K562 (cell line): ENCODE results near the gene EGFL7.

ENCODE experiments used
- ATF2 ChIP-seq: sonication (generic); formaldehyde crosslinking; IDR thresholded peaks from 2 replicates; pipeline ENCODE4 v1.8.1; 2022; ENCODE audit warnings: missing genetic modification reagents
- BRF1 ChIP-seq: IDR thresholded peaks from 3 replicates; pipeline ENCODE4 v1.6.1; 2011; ENCODE audit warnings: borderline replicate concordance, mild to moderate bottlenecking; ENCODE audit not compliant: insufficient read length; ENCODE audit errors: extremely low read depth
- CTCF ChIP-seq, 3 experiments: IDR thresholded peaks in 2 of 3; conservative IDR thresholded peaks in 1 of 3; 2 replicates each; pipeline ENCODE4 v1.5.1; 2011 to 2012; ENCODE audit warnings: low read length in 3 of 3, mild to moderate bottlenecking in 3 of 3, control low read depth in 2 of 3, improper control_type of control experiment in 1 of 3, inconsistent platforms in 1 of 3, low read depth in 1 of 3, mixed read lengths in 1 of 3, moderate library complexity in 1 of 3; ENCODE audit not compliant: insufficient read depth in 2 of 3
- ETS1 ChIP-seq: conservative IDR thresholded peaks from 2 replicates; pipeline ENCODE4 v1.6.1; 2011; ENCODE audit warnings: low read depth, mild to moderate bottlenecking, low read length; ENCODE audit not compliant: control insufficient read depth
- EZH2 ChIP-seq: IDR thresholded peaks from 2 replicates; pipeline ENCODE4 v1.6.1; 2012; ENCODE audit warnings: low read depth, mild to moderate bottlenecking, inconsistent platforms, low read length, borderline replicate concordance
- GABPA ChIP-seq: fragments of 200-800 bp; sonication (Bioruptor generic); conservative IDR thresholded peaks from 2 replicates; pipeline ENCODE4 v1.6.1; 2016; ENCODE audit warnings: low read depth, missing genetic modification characterization, missing compliant biosample characterization
- MLX ChIP-seq, 2 experiments: fragments of 450-650 bp in 1 of 2; sonication (generic) in 1 of 2; formaldehyde crosslinking; conservative IDR thresholded peaks; 2 replicates each; pipeline versions ENCODE4 v1.4.0 to v1.8.1; 2020 to 2022; ENCODE audit warnings: mild to moderate bottlenecking in 1 of 2, missing genetic modification reagents in 1 of 2
- POLR2A ChIP-seq: fragments of 450-650 bp; conservative IDR thresholded peaks from 2 replicates; pipeline ENCODE4 v1.6.1; 2016
- SMAD1 ChIP-seq: fragments of 150-350 bp; IDR thresholded peaks from 2 replicates; pipeline ENCODE4 v1.6.1; 2014; ENCODE audit warnings: low read length, low read depth; ENCODE audit not compliant: partially characterized antibody
- TOE1 ChIP-seq, 2 experiments: fragments of 450-650 bp in 1 of 2; sonication (generic) in 1 of 2; formaldehyde crosslinking in 1 of 2; IDR thresholded peaks; 2 replicates each; pipeline versions ENCODE4 v1.7.1 to v1.8.0; 2016 to 2022; ENCODE audit warnings: borderline replicate concordance in 2 of 2, mild to moderate bottlenecking in 2 of 2, antibody characterized with exemption in 1 of 2, inconsistent platforms in 1 of 2, low read depth in 1 of 2, missing genetic modification reagents in 1 of 2, moderate library complexity in 1 of 2
- ZMIZ1 ChIP-seq, 2 experiments: fragments of 150-350 bp in 1 of 2; IDR thresholded peaks; 2 replicates each; pipeline ENCODE4 v1.6.1; 2012 to 2016; ENCODE audit warnings: low read depth in 2 of 2, low read length in 2 of 2, mild to moderate bottlenecking in 1 of 2, moderate library complexity in 1 of 2
- ZNF76 ChIP-seq: fragments of 250-450 bp; sonication (Bioruptor Pico); IDR thresholded peaks from 2 replicates; pipeline ENCODE4 v1.4.0; 2020; ENCODE audit warnings: mild to moderate bottlenecking, moderate library complexity, borderline replicate concordance

- TF ChIP-seq ZNF76 (CRISPR knock-in tag) (no peak), TOE1 (IDR thresholded peaks at IDR 0.05; ENCODE audit: borderline replicate concordance) (no peak), TOE1 (CRISPR knock-in tag; IDR thresholded peaks at IDR 0.05; ENCODE audit: borderline replicate concordance, low read depth) (no peak), ZMIZ1 (IDR thresholded peaks at IDR 0.05; ENCODE audit: low read depth in 2 of 2, low read length in 2 of 2) (no peak), GABPA (tag) (no peak), POLR2A (no peak), CTCF (IDR thresholded peaks at IDR 0.05 in 2 of 3, conservative IDR thresholded peaks at IDR 0.05 in 1 of 3; ENCODE audit: insufficient read depth in 2 of 3, low read depth in 1 of 3, low read length in 3 of 3) (no peak), BRF1 (no peak), EZH2 (no peak), SMAD1 (no peak), ATF2 (no peak), ETS1 (no peak), MLX (CRISPR knock-in tag; conservative IDR thresholded peaks at IDR 0.05) (no peak)
These were observed 4.5 kb upstream of the EGFL7 start for GRCh38 chr9:136657974-136658848.
